GM19025 (cell line): ENCODE results near the gene PTPRS.

ENCODE experiments used
- ATAC-seq: cut with Tn5 transposase; IDR thresholded peaks from one replicate; pipeline ENCODE4 v1.9.1; 2021; ENCODE audit warnings: mild to moderate bottlenecking, low read depth, moderate library complexity; ENCODE audit not compliant: unreplicated experiment

PTPRS gene

GRCh38 chr19:5313307-5313706 is 27.3 kb downstream of the PTPRS start:
- ATAC-seq = no peak

- ATAC-seq = no peak
These were observed 28.6 kb downstream of the PTPRS start for GRCh38 chr19:5312058-5312457.

GRCh38 chr19:5309438-5310204 is 31.0 kb downstream of the PTPRS start:
- no peak for ATAC-seq

- ATAC-seq = no peak
These were observed 31.9 kb downstream of the PTPRS start for GRCh38 chr19:5308451-5309437.

GRCh38 chr19:5307655-5308054 is 33.0 kb downstream of the PTPRS start:
- no peak for ATAC-seq

GRCh38 chr19:5305163-5305562 is 35.4 kb downstream of the PTPRS start:
- no peak for ATAC-seq

- ATAC-seq = no peak
These were observed 36.1 kb downstream of the PTPRS start for GRCh38 chr19:5304486-5304885.

GRCh38 chr19:5303208-5303607 is 37.4 kb downstream of the PTPRS start:
- no peak for ATAC-seq

GRCh38 chr19:5302396-5302795 is 38.2 kb downstream of the PTPRS start:
- no peak for ATAC-seq

- ATAC-seq = no peak
These were observed 41.5 kb downstream of the PTPRS start for GRCh38 chr19:5299137-5299536.

GRCh38 chr19:5298471-5298901 is 42.1 kb downstream of the PTPRS start:
- ATAC-seq = no peak

- ATAC-seq = no peak
These were observed 43.3 kb downstream of the PTPRS start for GRCh38 chr19:5297272-5297669.

- no peak for ATAC-seq
These were observed 43.9 kb downstream of the PTPRS start for GRCh38 chr19:5296457-5297271.

GRCh38 chr19:5296021-5296420 is 44.6 kb downstream of the PTPRS start:
- no peak for ATAC-seq

GRCh38 chr19:5294403-5295160 is 46.0 kb downstream of the PTPRS start:
- ATAC-seq = no peak

- no peak for ATAC-seq
These were observed 46.8 kb downstream of the PTPRS start for GRCh38 chr19:5293612-5294378.

- ATAC-seq = no peak
These were observed 47.6 kb downstream of the PTPRS start for GRCh38 chr19:5292822-5293611.

- ATAC-seq = no peak
These were observed 48.2 kb downstream of the PTPRS start for GRCh38 chr19:5292453-5292821.
